Epithelial cell of esophagus (primary cell): ENCODE results near the gene SERPINF2.

Source experiments
- DNase-seq: peaks from one replicate; pipeline ENCODE4 v3.0.0; 2010; ENCODE audit warnings: low read depth
- H3K4me3 ChIP-seq: 2 replicates; pipeline ENCODE4 v1.5.1; 2011; ENCODE audit warnings: mild to moderate bottlenecking, low read length, control low read depth
- TF ChIP-seq, protein P1 (sequence below): IDR thresholded peaks from 2 replicates; pipeline ENCODE4 v1.5.1; 2011; ENCODE audit warnings: low read depth, mild to moderate bottlenecking, low read length, control low read depth, inconsistent platforms; ENCODE audit not compliant: insufficient read depth; ENCODE audit errors: missing control alignments

The SERPINF2 gene

DNA sequence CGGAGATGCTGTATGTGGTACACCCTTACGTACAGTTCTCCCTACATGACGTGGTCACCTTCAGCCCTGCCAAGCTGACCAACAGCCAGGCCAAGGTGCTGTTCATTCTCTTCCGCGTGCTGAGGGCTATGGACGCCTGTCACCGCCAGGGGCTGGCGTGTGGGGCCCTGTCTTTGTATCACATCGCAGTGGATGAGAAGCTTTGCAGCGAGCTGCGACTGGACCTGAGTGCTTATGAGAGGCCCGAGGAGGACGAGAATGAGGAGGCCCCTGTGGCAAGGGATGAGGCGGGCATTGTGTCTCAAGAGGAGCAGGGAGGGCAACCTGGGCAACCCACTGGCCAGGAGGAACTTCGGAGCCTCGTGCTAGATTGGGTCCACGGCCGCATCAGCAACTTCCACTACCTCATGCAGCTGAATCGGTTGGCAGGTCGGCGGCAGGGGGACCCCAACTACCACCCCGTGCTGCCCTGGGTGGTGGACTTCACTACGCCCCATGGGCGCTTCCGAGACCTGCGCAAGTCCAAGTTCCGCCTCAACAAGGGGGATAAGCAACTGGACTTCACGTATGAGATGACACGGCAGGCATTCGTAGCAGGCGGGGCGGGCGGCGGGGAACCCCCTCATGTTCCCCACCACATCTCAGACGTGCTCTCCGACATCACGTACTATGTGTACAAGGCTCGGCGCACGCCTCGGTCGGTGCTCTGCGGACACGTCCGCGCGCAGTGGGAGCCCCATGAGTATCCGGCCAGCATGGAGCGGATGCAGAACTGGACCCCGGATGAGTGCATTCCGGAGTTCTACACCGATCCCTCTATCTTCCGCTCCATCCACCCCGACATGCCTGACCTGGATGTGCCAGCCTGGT lies 16.8 kb upstream of the SERPINF2 start:
- TF ChIP-seq, protein P1, sequence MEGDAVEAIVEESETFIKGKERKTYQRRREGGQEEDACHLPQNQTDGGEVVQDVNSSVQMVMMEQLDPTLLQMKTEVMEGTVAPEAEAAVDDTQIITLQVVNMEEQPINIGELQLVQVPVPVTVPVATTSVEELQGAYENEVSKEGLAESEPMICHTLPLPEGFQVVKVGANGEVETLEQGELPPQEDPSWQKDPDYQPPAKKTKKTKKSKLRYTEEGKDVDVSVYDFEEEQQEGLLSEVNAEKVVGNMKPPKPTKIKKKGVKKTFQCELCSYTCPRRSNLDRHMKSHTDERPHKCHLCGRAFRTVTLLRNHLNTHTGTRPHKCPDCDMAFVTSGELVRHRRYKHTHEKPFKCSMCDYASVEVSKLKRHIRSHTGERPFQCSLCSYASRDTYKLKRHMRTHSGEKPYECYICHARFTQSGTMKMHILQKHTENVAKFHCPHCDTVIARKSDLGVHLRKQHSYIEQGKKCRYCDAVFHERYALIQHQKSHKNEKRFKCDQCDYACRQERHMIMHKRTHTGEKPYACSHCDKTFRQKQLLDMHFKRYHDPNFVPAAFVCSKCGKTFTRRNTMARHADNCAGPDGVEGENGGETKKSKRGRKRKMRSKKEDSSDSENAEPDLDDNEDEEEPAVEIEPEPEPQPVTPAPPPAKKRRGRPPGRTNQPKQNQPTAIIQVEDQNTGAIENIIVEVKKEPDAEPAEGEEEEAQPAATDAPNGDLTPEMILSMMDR, result no peak
- H3K4me3 ChIP-seq, result peak overlapping the region; percentile 60
- no peak for DNase-seq

GRCh38 chr17:1726626-1727257 lies 15.9 kb upstream of the SERPINF2 start:
- TF ChIP-seq, protein P1, result no peak
- no peak for DNase-seq
- H3K4me3 ChIP-seq, result no peak overlapping the region

GRCh38 chr17:1727258-1727789 lies 15.3 kb upstream of the SERPINF2 start:
- TF ChIP-seq, protein P1, result no peak
- no peak overlapping the region for H3K4me3 ChIP-seq
- DNase-seq, result no peak

DNA sequence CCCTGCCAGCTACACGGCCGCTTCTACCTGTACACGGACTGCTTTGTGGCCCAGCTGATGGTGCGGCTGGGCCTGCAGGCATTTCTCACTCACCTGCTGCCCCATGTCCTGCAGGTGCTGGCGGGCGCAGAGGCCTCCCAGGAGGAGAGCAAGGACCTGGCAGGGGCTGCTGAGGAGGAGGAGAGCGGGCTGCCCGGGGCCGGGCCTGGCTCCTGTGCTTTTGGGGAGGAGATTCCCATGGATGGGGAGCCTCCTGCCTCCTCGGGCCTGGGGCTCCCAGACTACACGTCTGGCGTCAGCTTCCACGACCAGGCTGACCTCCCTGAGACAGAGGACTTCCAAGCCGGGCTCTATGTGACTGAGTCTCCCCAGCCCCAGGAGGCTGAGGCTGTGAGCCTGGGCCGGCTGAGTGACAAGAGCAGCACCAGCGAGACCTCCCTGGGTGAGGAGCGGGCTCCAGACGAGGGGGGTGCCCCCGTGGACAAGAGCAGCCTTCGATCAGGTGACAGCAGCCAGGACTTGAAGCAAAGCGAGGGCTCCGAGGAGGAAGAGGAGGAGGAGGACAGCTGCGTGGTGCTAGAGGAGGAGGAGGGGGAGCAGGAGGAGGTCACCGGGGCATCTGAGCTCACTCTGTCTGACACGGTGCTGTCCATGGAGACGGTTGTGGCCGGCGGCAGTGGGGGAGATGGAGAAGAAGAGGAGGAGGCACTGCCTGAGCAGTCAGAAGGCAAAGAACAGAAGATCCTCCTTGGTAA lies 14.6 kb upstream of the SERPINF2 start:
- H3K4me3 ChIP-seq, result no peak overlapping the region
- DNase-seq, result no peak
- TF ChIP-seq, protein P1, result no peak

DNA sequence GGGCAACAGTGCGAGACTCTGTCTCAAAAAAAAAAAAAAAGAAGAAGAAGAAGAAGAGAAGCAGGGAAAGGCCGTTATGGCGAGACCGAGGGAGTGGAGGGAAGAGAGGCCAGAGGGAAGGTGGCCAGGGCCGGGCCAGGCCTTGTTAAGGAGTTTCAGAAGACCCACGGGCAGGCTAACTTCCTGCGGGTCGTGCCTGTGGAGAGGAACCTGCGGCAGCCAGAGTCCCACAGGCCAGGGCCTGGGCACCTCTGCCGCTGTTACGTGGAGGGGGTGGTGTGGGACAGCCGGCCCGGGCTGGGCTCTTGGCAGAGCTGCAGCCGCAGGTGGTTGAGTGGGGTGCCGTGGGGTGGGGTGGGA lies 12.7 kb upstream of the SERPINF2 start:
- TF ChIP-seq, protein P1, result no peak
- H3K4me3 ChIP-seq, result no peak overlapping the region
- no peak for DNase-seq

DNA sequence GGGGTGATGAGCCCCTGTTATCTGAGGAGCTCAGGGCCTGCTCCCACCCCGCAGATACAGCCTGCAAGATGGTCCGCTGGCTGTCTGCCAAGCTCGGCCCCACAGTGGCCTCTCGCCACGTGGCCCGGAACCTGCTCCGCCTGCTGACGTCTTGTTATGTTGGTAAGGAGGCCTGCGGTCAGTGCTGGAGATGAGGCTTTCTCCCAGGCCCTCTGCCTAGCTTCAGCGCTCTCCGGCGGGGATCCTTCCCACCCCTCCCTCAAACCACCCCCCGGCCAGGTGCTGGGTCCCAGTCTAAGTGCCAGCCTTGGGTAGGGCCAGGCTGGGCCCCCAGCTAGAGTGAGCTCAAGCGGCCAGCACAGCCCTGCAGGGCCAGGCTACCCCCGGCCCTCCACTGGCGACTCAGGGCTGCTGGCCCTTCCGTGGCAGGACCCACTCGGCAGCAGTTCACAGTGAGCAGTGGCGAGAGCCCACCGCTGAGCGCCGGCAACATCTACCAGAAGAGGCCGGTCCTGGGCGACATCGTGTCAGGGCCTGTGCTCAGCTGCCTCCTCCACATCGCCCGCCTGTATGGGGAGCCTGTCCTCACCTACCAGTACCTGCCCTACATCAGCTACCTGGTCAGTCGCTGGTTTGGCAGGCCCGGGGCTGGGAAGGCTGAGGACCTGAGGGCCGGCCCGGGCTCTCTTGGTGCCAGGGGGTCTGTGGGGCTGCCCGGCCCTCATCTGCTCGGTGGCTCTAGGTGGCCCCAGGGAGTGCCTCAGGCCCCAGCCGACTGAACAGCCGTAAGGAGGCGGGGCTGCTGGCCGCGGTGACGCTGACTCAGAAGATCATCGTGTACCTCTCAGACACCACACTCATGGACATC lies 12.1 kb upstream of the SERPINF2 start:
- DNase-seq, result peak; percentile 67
- TF ChIP-seq, protein P1, result no peak
- H3K4me3 ChIP-seq, result no peak overlapping the region
